Cardiac muscle cell (in vitro differentiated cells and primary cell): ENCODE results near the gene GPC5. TPM values are rescaled to one million over a fixed set of nuclear protein-coding genes. Genes with fewer than 3 reads are reported as not detected.

Experiments used
- DNase-seq, 2 donors: peaks; one replicate each; pipeline versions ENCODE4 v3.0.0 to v3.0.0-alpha.2; 2010 to 2017; ENCODE audit warnings: low read depth in 1 of 2, low spot score in 1 of 2
- H3K27ac ChIP-seq: fragments of 200-600 bp; sonication (generic); 2 replicates; pipeline ENCODE4 v1.5.1; 2016
- H3K27me3 ChIP-seq: fragments of 200-600 bp; sonication (generic); 2 replicates; pipeline ENCODE4 v1.6.0; 2016; ENCODE audit warnings: control low read depth
- H3K36me3 ChIP-seq: fragments of 200-600 bp; sonication (generic); 2 replicates; pipeline ENCODE4 v1.5.1; 2016; ENCODE audit warnings: control low read depth
- H3K4me1 ChIP-seq: fragments of 200-600 bp; sonication (generic); 2 replicates; pipeline ENCODE4 v1.8.1; 2017; ENCODE audit warnings: low read depth, mild to moderate bottlenecking, mixed run types
- H3K4me3 ChIP-seq: fragments of 200-600 bp; sonication (generic); 2 replicates; pipeline ENCODE4 v1.5.1; 2016; ENCODE audit warnings: mild to moderate bottlenecking
- H3K9me3 ChIP-seq: fragments of 200-600 bp; sonication (generic); 2 replicates; pipeline ENCODE4 v1.5.1; 2017; ENCODE audit warnings: low read depth, mild to moderate bottlenecking, control low read depth
- CTCF ChIP-seq: IDR thresholded peaks from 2 replicates; pipeline ENCODE4 v1.5.1; 2012; ENCODE audit warnings: low read depth, mild to moderate bottlenecking, low read length
- polyA plus RNA-seq: library from polyadenylated mRNA; unstranded; fragments of >200 nt; fragmentation: Nextera tagmentation; extraction: Ambion mirVana; gene quantifications from 2 replicates; pipeline ENCODE4 v1.2.1, GENCODE V29; 2016
- total RNA-seq: library from RNA; depleted of rRNA; stranded (reverse); fragments of >200 nt; gene quantifications from 2 replicates; pipeline ENCODE4 v1.2.3, GENCODE V29; 2016

Gene GPC5
- total and polyA plus RNA-seq, 2 experiments from 2014 or later: 0.97 to 3.3 TPM

GRCh38 chr13:91632086-91632485, 233.7 kb downstream of the GPC5 start:
- Histone ChIP-seq H3K4me3 (no peak overlapping the region), H3K36me3 (no peaks in the 10 kb centered on the region), H3K4me1 (no peaks in the 10 kb centered on the region), H3K9me3 (no peaks in the 10 kb centered on the region), H3K27ac (no peak overlapping the region), H3K27me3 (no peaks in the 10 kb centered on the region)
- no peak for TF ChIP-seq CTCF
- DNase-seq: no peak

GRCh38 chr13:91639330-91639729, 240.9 kb downstream of the GPC5 start:
- Histone ChIP-seq H3K9me3 (no peaks in the 10 kb centered on the region), H3K27me3 (no peaks in the 10 kb centered on the region), H3K4me1 (no peaks in the 10 kb centered on the region), H3K4me3 (no peak overlapping the region), H3K36me3 (no peaks in the 10 kb centered on the region), H3K27ac (no peak overlapping the region)
- TF ChIP-seq CTCF: no peak
- DNase-seq: no peak

GRCh38 chr13:91643394-91643793, 245.0 kb downstream of the GPC5 start:
- Histone ChIP-seq H3K9me3 (no peaks in the 10 kb centered on the region), H3K27ac (no peak overlapping the region), H3K4me1 (no peaks in the 10 kb centered on the region), H3K4me3 (no peak overlapping the region), H3K36me3 (no peaks in the 10 kb centered on the region), H3K27me3 (no peaks in the 10 kb centered on the region)
- DNase-seq: no peak
- no peak for TF ChIP-seq CTCF

- Histone ChIP-seq H3K4me1 (no peaks in the 10 kb centered on the region), H3K36me3 (no peaks in the 10 kb centered on the region), H3K4me3 (no peak overlapping the region), H3K27ac (no peak overlapping the region), H3K27me3 (no peaks in the 10 kb centered on the region), H3K9me3 (no peaks in the 10 kb centered on the region)
- no peak for TF ChIP-seq CTCF
- DNase-seq: no peak
Measured at GRCh38 chr13:91644806-91645205, 246.4 kb downstream of the GPC5 start.

- DNase-seq: peak in 1 of 2 donors; percentile 22
- no peaks in the 10 kb centered on the region for H3K36me3 ChIP-seq
- TF ChIP-seq CTCF: peak; percentile 46
- no peaks in the 10 kb centered on the region for H3K27me3 ChIP-seq
- H3K4me3 ChIP-seq: no peak overlapping the region
- H3K9me3 ChIP-seq: no peaks in the 10 kb centered on the region
- no peak overlapping the region for H3K27ac ChIP-seq
- no peaks in the 10 kb centered on the region for H3K4me1 ChIP-seq
Measured at GRCh38 chr13:91647361-91647990, 249.1 kb downstream of the GPC5 start.

GRCh38 chr13:91648012-91648411, 249.6 kb downstream of the GPC5 start:
- no peak for DNase-seq
- H3K4me3 ChIP-seq: no peak overlapping the region
- TF ChIP-seq CTCF: no peak
- H3K27ac ChIP-seq: no peak overlapping the region
- H3K27me3 ChIP-seq: no peaks in the 10 kb centered on the region
- H3K4me1 ChIP-seq: no peaks in the 10 kb centered on the region
- H3K9me3 ChIP-seq: no peaks in the 10 kb centered on the region
- H3K36me3 ChIP-seq: no peaks in the 10 kb centered on the region
